Astrocyte of the cerebellum (primary cell): ENCODE data around the gene SFN.
"Not testable (repeated sequence)": the region's sequence is repeated elsewhere in the genome, so short reads cannot be mapped to it uniquely, and the experiment has no call there.

Experiments used
- DNase-seq: peaks from one replicate; pipeline ENCODE4 v3.0.0-alpha.2; 2011; ENCODE audit warnings: low read depth
- H3K4me3 ChIP-seq: 2 replicates; pipeline ENCODE4 v1.5.1; 2011; ENCODE audit warnings: mild to moderate bottlenecking, low read depth, low read length, moderate library complexity
- CTCF ChIP-seq: IDR thresholded peaks from 2 replicates; pipeline ENCODE4 v1.5.1; 2012; ENCODE audit warnings: low read length, low read depth, moderate library complexity, mild to moderate bottlenecking; ENCODE audit errors: missing control alignments
- in situ Hi-C: cut with HindIII; loops from 2 replicates; pipeline ENCODE4 v1.10.0; 2017; ENCODE audit warnings: low sequenced_read_pairs

Gene SFN

GRCh38 chr1:26831546-26832248, 31.3 kb upstream of the SFN start:
- no peak for TF ChIP-seq CTCF
- DNase-seq, result no peak
- H3K4me3 ChIP-seq, result no peak overlapping the region
- in situ Hi-C loops, result loop anchor here (5.0 kb wide), 1 partner anchor 39 kb away; no protein-coding TSS in a partner anchor

- H3K4me3 ChIP-seq, result no peak overlapping the region
- in situ Hi-C loops, result loop anchor here (5.0 kb wide), 1 partner anchor 40 kb away; no protein-coding TSS in a partner anchor
- DNase-seq, result no peak
- no peak for TF ChIP-seq CTCF
Observed at GRCh38 chr1:26832249-26832960, 30.5 kb upstream of the SFN start.

- H3K4me3 ChIP-seq, result no peak overlapping the region
- in situ Hi-C loops, result loop anchor here (5.0 kb wide), 1 partner anchor 41 kb away; no protein-coding TSS in a partner anchor
- TF ChIP-seq CTCF, result no peak
- DNase-seq, result no peak
Observed at GRCh38 chr1:26833432-26834405, 29.2 kb upstream of the SFN start.

GRCh38 chr1:26837665-26838064, 25.3 kb upstream of the SFN start:
- in situ Hi-C loops, H3K4me3 ChIP-seq, DNase-seq: not testable (repeated sequence)

- DNase-seq, result no peak
- no peak overlapping the region for H3K4me3 ChIP-seq
- TF ChIP-seq CTCF, result no peak
- in situ Hi-C loops, result no loop called here
Observed at GRCh38 chr1:26838474-26839338, 24.2 kb upstream of the SFN start.

GRCh38 chr1:26839339-26839722, 23.6 kb upstream of the SFN start:
- no peak for DNase-seq
- no peak overlapping the region for H3K4me3 ChIP-seq
- in situ Hi-C loops, result no loop called here
- no peak for TF ChIP-seq CTCF
